ENCODE measurements around the gene PKN1. TPM values are rescaled to one million over a fixed set of nuclear protein-coding genes. Genes with fewer than 3 reads are reported as not detected.

Gene PKN1
- total and polyA plus RNA-seq, 2 of the 13 experiments (the other 11 are each of a cell fraction or from before 2014, with no cell fraction given), result 45.7 to 54.5 TPM

DNA sequence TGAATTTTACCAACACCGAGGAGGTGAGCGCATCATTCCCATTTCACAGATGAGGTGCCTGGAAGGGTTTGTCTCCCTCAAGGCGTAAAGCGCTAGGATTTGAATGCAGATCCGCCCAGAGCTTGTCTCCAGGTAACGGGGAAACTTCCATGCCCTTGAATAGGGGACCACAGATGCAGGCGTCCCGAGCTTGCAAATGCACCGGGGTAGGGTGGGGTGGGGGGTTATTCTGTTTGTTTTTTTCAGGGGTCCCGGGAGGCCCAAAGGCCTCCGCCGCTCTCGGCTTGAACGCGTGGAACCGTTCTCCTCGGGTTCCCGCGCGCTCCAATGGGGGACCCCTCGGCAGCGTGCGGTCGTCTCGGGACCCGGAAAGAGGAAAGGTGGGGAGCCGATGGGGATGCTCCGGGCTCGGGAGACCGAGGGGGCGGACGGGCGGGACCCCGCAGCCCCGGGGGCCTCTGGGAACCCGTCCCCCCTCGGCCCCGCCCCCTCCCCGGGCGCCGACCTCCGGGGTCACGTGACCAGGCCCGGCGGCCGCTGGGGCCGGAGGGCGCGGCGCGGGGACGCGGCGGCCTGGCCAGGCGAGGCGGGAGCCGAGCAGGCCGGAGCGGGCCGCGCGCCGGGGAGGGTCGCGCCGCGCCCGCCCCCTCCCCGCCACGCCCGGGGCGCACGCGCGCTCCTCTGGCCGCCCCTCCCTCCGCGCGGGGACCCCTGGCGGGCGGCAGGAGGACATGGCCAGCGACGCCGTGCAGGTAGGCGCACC, at the start of gene PKN1 (continued):
- TF ChIP-seq SRSF1 (optimal IDR thresholded peaks at IDR 0.05; ENCODE audit: low read depth, low read length) (no peak), ZNF629 (CRISPR knock-in tag; conservative IDR thresholded peaks at IDR 0.05) (peak; percentile 94), ZNF205 (CRISPR knock-in tag; IDR thresholded peaks at IDR 0.05) (no peak), ZNF343 (CRISPR knock-in tag; IDR thresholded peaks at IDR 0.05) (no peak), ZNF687 (CRISPR knock-in tag; IDR thresholded peaks at IDR 0.05) (peak; percentile 30; the same call in 1 of the 2 replicates), ZBTB4 (CRISPR knock-in tag; IDR thresholded peaks at IDR 0.05; ENCODE audit: borderline replicate concordance) (no peak), SYNCRIP (IDR thresholded peaks at IDR 0.05; ENCODE audit: insufficient read depth, low read depth, low read length) (no peak), ARID2 (CRISPR knock-in tag; IDR thresholded peaks at IDR 0.05; ENCODE audit: borderline replicate concordance) (no peak), ZIK1 (CRISPR knock-in tag; IDR thresholded peaks at IDR 0.05; ENCODE audit: borderline replicate concordance, low read depth) (no peak), ZHX1 (CRISPR knock-in tag; IDR thresholded peaks at IDR 0.05; ENCODE audit: low read depth) (no peak), ZFY (CRISPR knock-in tag; IDR thresholded peaks at IDR 0.05) (peak; percentile 79), RARA (CRISPR knock-in tag; IDR thresholded peaks at IDR 0.05) (no peak), RCOR2 (CRISPR knock-in tag; IDR thresholded peaks at IDR 0.05) (0 out of 2 replicates have a peak, but pooled peaks have one; percentile 36), ZNF746 (CRISPR knock-in tag; IDR thresholded peaks at IDR 0.05) (no peak)
- TF ChIP-seq, protein P1, sequence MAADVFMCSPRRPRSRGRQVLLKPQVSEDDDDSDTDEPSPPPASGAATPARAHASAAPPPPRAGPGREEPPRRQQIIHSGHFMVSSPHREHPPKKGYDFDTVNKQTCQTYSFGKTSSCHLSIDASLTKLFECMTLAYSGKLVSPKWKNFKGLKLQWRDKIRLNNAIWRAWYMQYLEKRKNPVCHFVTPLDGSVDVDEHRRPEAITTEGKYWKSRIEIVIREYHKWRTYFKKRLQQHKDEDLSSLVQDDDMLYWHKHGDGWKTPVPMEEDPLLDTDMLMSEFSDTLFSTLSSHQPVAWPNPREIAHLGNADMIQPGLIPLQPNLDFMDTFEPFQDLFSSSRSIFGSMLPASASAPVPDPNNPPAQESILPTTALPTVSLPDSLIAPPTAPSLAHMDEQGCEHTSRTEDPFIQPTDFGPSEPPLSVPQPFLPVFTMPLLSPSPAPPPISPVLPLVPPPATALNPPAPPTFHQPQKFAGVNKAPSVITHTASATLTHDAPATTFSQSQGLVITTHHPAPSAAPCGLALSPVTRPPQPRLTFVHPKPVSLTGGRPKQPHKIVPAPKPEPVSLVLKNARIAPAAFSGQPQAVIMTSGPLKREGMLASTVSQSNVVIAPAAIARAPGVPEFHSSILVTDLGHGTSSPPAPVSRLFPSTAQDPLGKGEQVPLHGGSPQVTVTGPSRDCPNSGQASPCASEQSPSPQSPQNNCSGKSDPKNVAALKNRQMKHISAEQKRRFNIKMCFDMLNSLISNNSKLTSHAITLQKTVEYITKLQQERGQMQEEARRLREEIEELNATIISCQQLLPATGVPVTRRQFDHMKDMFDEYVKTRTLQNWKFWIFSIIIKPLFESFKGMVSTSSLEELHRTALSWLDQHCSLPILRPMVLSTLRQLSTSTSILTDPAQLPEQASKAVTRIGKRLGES (CRISPR knock-in tag; IDR thresholded peaks at IDR 0.05; ENCODE audit: borderline replicate concordance), result no peak

Data from HepG2 (cell line).